T-helper 2 cell treated with Interferon-gamma antibody and Interleukin-4, amounts not matched to agents 5 μg/mL and 100 μg/mL, for 36 hours (primary cell): Measurements from ENCODE around the gene RUBCN.
"Not testable (repeated sequence)": the region's sequence is repeated elsewhere in the genome, so short reads cannot be mapped to it uniquely, and the experiment has no call there.

Source experiments
- DNase-seq: peaks from one replicate; pipeline ENCODE4 v3.0.0; 2021; ENCODE audit warnings: low spot score
- H3K27ac Mint-ChIP-seq: one replicate; pipeline ENCODE4 v1.8.0; 2021; ENCODE audit warnings: mild to moderate bottlenecking, mixed read lengths
- H3K27me3 Mint-ChIP-seq: one replicate; pipeline ENCODE4 v1.8.0; 2021; ENCODE audit warnings: low read depth, mixed read lengths
- H3K36me3 Mint-ChIP-seq: one replicate; pipeline ENCODE4 v1.8.0; 2021; ENCODE audit warnings: low read depth, mixed read lengths
- H3K4me1 Mint-ChIP-seq: one replicate; pipeline ENCODE4 v1.8.0; 2021; ENCODE audit warnings: low read depth, mixed read lengths
- H3K4me3 Mint-ChIP-seq: one replicate; pipeline ENCODE4 v1.8.0; 2022; ENCODE audit warnings: mild to moderate bottlenecking, moderate library complexity, mixed read lengths
- H3K9me3 Mint-ChIP-seq: one replicate; pipeline ENCODE4 v1.8.0; 2021; ENCODE audit warnings: mixed read lengths

Gene RUBCN

GRCh38 chr3:197665142-197665491 lies 71.6 kb downstream of the RUBCN start:
- H3K36me3 Mint-ChIP-seq, H3K27ac Mint-ChIP-seq, H3K4me1 Mint-ChIP-seq, H3K27me3 Mint-ChIP-seq, DNase-seq, H3K9me3 Mint-ChIP-seq: not testable (repeated sequence)
- peak overlapping the region; percentile 52 for H3K4me3 Mint-ChIP-seq

GRCh38 chr3:197664414-197665141 lies 72.1 kb downstream of the RUBCN start:
- not testable (repeated sequence) for H3K36me3 Mint-ChIP-seq, H3K27ac Mint-ChIP-seq, H3K27me3 Mint-ChIP-seq, H3K4me1 Mint-ChIP-seq, H3K9me3 Mint-ChIP-seq
- DNase-seq = peak; percentile 53
- H3K4me3 Mint-ChIP-seq = peak overlapping the region; percentile 52

GRCh38 chr3:197663367-197664140 lies 73.2 kb downstream of the RUBCN start:
- H3K4me1 Mint-ChIP-seq, H3K4me3 Mint-ChIP-seq, H3K27me3 Mint-ChIP-seq, H3K9me3 Mint-ChIP-seq, H3K27ac Mint-ChIP-seq, H3K36me3 Mint-ChIP-seq, DNase-seq: not testable (repeated sequence)

GRCh38 chr3:197662352-197662751 lies 74.4 kb downstream of the RUBCN start:
- not testable (repeated sequence) for H3K27me3 Mint-ChIP-seq, DNase-seq, H3K36me3 Mint-ChIP-seq, H3K4me1 Mint-ChIP-seq, H3K4me3 Mint-ChIP-seq, H3K27ac Mint-ChIP-seq, H3K9me3 Mint-ChIP-seq

GRCh38 chr3:197661874-197662273 lies 74.8 kb downstream of the RUBCN start:
- H3K9me3 Mint-ChIP-seq, DNase-seq, H3K27me3 Mint-ChIP-seq, H3K27ac Mint-ChIP-seq, H3K36me3 Mint-ChIP-seq, H3K4me3 Mint-ChIP-seq: not testable (repeated sequence)
- peaks cover 10% of the 10 kb centered on the region for H3K4me1 Mint-ChIP-seq

GRCh38 chr3:197661234-197661834 lies 75.4 kb downstream of the RUBCN start:
- H3K36me3 Mint-ChIP-seq, H3K9me3 Mint-ChIP-seq, DNase-seq, H3K27ac Mint-ChIP-seq, H3K4me3 Mint-ChIP-seq, H3K27me3 Mint-ChIP-seq: not testable (repeated sequence)
- H3K4me1 Mint-ChIP-seq = peaks cover 13% of the 10 kb centered on the region

GRCh38 chr3:197659701-197660100 lies 77.0 kb downstream of the RUBCN start:
- H3K4me3 Mint-ChIP-seq, H3K27ac Mint-ChIP-seq, H3K27me3 Mint-ChIP-seq, H3K36me3 Mint-ChIP-seq, H3K9me3 Mint-ChIP-seq, DNase-seq: not testable (repeated sequence)
- H3K4me1 Mint-ChIP-seq = peaks cover 15% of the 10 kb centered on the region

- not testable (repeated sequence) for H3K9me3 Mint-ChIP-seq, H3K27me3 Mint-ChIP-seq, H3K4me3 Mint-ChIP-seq
Measured at GRCh38 chr3:197659144-197659543, 77.6 kb downstream of the RUBCN start.

GRCh38 chr3:197658706-197659105 lies 78.0 kb downstream of the RUBCN start:
- not testable (repeated sequence) for H3K27me3 Mint-ChIP-seq, H3K27ac Mint-ChIP-seq, H3K4me3 Mint-ChIP-seq, DNase-seq, H3K9me3 Mint-ChIP-seq, H3K36me3 Mint-ChIP-seq
- peaks cover 15% of the 10 kb centered on the region for H3K4me1 Mint-ChIP-seq

More at GRCh38 chr3:197659144-197659543, 77.6 kb downstream of the RUBCN start:
- peaks cover 15% of the 10 kb centered on the region for H3K4me1 Mint-ChIP-seq
- DNase-seq, H3K36me3 Mint-ChIP-seq: not testable (repeated sequence)
- peak overlapping the region; percentile 76 for H3K27ac Mint-ChIP-seq

- H3K9me3 Mint-ChIP-seq, H3K4me3 Mint-ChIP-seq, H3K36me3 Mint-ChIP-seq, H3K27me3 Mint-ChIP-seq, DNase-seq: not testable (repeated sequence)
- Mint-ChIP-seq H3K4me1 (peaks cover 15% of the 10 kb centered on the region), H3K27ac (peak overlapping the region; percentile 77)
Measured at GRCh38 chr3:197657541-197658292, 79.0 kb downstream of the RUBCN start.

- H3K36me3 Mint-ChIP-seq, H3K27me3 Mint-ChIP-seq, H3K4me3 Mint-ChIP-seq, DNase-seq, H3K9me3 Mint-ChIP-seq: not testable (repeated sequence)
- Mint-ChIP-seq H3K4me1 (peaks cover 13% of the 10 kb centered on the region), H3K27ac (peak overlapping the region; percentile 77)
Measured at GRCh38 chr3:197656960-197657359, 79.7 kb downstream of the RUBCN start.

- not testable (repeated sequence) for H3K27me3 Mint-ChIP-seq
Measured at GRCh38 chr3:197656129-197656528, 80.6 kb downstream of the RUBCN start.

GRCh38 chr3:197654998-197655330 lies 81.7 kb downstream of the RUBCN start:
- peaks cover 17% of the 10 kb centered on the region for H3K4me1 Mint-ChIP-seq

More at GRCh38 chr3:197656129-197656528, 80.6 kb downstream of the RUBCN start:
- Mint-ChIP-seq H3K27ac (peak overlapping the region; percentile 89), H3K4me1 (peaks cover 14% of the 10 kb centered on the region), H3K4me3 (peak overlapping the region; percentile 68)
- not testable (repeated sequence) for H3K36me3 Mint-ChIP-seq, DNase-seq, H3K9me3 Mint-ChIP-seq

More at GRCh38 chr3:197654998-197655330, 81.7 kb downstream of the RUBCN start:
- H3K4me3 Mint-ChIP-seq = peak overlapping the region; percentile 29
- H3K27ac Mint-ChIP-seq, H3K27me3 Mint-ChIP-seq, H3K36me3 Mint-ChIP-seq, DNase-seq, H3K9me3 Mint-ChIP-seq: not testable (repeated sequence)
